ENCODE results near the gene PTAR1. TPM values are rescaled to one million over a fixed set of nuclear protein-coding genes. Genes with fewer than 3 reads are reported as not detected.

Gene PTAR1
- total RNA-seq, 4 donors from 2014 or later: 63.3 to 90.9 (median 68.4) TPM

- Histone ChIP-seq H3K9me3 (peaks cover 0 to 49% (median 11%) of the 10 kb centered on the region in 4 donors), H3K4me1 (no peaks in the 10 kb centered on the region), H3K27ac (no peak overlapping the region), H3K27me3 (no peaks in the 10 kb centered on the region), H3K36me3 (no peaks in the 10 kb centered on the region), H3K4me3 (no peak overlapping the region)
- DNase-seq (ENCODE audit: low spot score in 2 of 2): no peak
- TF ChIP-seq, protein P1, sequence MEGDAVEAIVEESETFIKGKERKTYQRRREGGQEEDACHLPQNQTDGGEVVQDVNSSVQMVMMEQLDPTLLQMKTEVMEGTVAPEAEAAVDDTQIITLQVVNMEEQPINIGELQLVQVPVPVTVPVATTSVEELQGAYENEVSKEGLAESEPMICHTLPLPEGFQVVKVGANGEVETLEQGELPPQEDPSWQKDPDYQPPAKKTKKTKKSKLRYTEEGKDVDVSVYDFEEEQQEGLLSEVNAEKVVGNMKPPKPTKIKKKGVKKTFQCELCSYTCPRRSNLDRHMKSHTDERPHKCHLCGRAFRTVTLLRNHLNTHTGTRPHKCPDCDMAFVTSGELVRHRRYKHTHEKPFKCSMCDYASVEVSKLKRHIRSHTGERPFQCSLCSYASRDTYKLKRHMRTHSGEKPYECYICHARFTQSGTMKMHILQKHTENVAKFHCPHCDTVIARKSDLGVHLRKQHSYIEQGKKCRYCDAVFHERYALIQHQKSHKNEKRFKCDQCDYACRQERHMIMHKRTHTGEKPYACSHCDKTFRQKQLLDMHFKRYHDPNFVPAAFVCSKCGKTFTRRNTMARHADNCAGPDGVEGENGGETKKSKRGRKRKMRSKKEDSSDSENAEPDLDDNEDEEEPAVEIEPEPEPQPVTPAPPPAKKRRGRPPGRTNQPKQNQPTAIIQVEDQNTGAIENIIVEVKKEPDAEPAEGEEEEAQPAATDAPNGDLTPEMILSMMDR (IDR thresholded peaks at IDR 0.05): no peak
- no peak for TF ChIP-seq EP300 (IDR thresholded peaks at IDR 0.05)
- no peak for TF ChIP-seq POLR2A (IDR thresholded peaks at IDR 0.05)
- WGBS, 2 donors: 95 to 98% methylated on average over 2 of the region's 2 CpGs
Observed at GRCh38 chr9:69696802-69697201, 63.0 kb downstream of the PTAR1 start.

DNA sequence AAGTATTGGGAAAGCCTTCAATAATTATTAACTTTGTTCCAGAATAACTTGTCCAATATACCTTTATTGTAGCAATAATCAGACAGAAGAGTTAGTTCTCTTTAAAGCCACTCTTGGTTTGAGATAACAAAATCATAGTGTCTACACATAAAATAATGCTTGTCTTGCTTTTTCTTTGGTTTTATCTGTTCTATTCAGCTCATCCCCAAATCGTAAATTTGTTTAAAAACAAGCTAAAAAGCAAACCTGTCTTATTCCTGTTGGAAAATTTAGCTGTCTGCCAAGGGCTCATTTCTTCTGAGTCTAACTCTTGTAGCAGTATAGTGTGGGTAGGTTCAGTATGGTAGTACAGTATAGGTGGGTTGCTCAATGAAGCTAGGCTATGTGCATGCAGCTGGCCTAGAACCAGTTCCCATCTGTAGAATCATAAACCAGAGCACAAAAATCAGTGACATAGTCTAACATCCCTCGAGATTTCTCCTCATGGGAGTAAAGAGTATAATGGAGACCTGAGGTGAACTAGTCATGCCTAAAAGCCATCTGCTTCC lies 69.7 kb downstream of the PTAR1 start:
- H3K27me3 ChIP-seq: no peaks in the 10 kb centered on the region
- H3K4me3 ChIP-seq: no peak overlapping the region
- TF ChIP-seq EP300 (IDR thresholded peaks at IDR 0.05): no peak
- TF ChIP-seq, protein P1 (IDR thresholded peaks at IDR 0.05): no peak
- no peaks in the 10 kb centered on the region for H3K36me3 ChIP-seq
- WGBS, 2 donors: 80 to 83% methylated on average over 2 of the region's 2 CpGs
- H3K27ac ChIP-seq: no peak overlapping the region
- H3K9me3 ChIP-seq: peaks cover 0 to 6% (median 0%) of the 10 kb centered on the region in 4 donors
- no peaks in the 10 kb centered on the region for H3K4me1 ChIP-seq
- no peak for DNase-seq (ENCODE audit: low spot score in 2 of 2)

DNA sequence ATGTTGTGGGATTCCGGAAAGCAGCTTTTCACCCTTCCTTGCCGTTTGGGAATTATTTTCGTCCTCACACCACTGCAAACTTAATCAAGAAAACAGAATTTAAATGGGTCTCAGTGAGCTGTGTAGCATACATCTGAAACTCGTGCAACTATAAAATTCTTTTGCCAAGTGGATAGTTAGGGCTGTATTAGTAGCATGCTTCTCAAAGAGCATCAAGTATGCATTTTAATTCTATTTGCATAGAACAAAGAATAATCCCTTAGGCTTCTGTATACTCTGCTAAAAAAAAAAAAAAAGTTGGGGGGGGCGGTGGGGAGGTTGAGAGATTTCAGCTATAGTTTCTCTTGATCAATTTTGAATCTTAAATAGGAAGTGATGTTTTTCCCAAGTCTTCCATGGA lies 75.9 kb downstream of the PTAR1 start:
- Histone ChIP-seq H3K4me3 (no peak overlapping the region), H3K27me3 (no peaks in the 10 kb centered on the region), H3K36me3 (no peaks in the 10 kb centered on the region), H3K4me1 (no peaks in the 10 kb centered on the region), H3K9me3 (no peaks in the 10 kb centered on the region), H3K27ac (no peak overlapping the region)
- TF ChIP-seq, protein P1 (IDR thresholded peaks at IDR 0.05): no peak
- TF ChIP-seq EP300 (IDR thresholded peaks at IDR 0.05) (no peak), POLR2A (IDR thresholded peaks at IDR 0.05) (no peak)
- 68 to 74% methylated on average over 5 of the region's 5 CpGs for WGBS, 2 donors
- no peak for DNase-seq (ENCODE audit: low spot score in 2 of 2)

DNA sequence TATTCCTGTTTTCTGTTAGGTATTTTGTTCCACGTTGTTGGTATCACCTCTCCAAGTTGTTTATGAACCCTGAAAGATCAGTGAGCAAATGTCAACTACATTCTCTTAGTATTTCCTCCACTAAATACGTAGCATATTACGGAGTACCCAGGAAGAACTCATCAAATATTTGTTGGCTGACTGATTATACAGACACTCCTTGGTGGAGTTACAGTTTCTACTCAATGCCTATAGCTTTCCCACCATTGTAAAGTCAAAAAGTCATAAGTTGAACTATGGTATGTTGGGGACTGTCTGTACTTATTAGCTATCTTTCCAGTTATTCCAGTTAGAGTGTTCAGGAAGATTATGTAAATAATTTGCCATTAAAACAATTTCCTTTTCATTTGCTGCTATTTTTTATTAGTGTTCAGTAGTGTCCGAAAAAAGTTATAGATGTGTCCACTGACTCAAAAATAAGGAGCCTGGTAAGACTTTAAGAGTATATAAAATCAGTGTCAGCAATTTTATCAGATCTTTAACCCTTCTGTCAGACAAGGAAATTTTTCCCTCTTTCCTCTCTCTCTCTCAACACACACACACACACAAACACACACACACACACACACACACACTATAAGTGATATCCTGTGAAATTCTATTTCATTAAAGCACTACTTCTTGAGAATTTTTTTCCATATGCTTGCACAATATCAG lies 80.8 kb downstream of the PTAR1 start:
- 80 to 83% methylated on average over 4 of the region's 4 CpGs for WGBS, 2 donors
- DNase-seq (ENCODE audit: low spot score in 2 of 2): no peak
- no peaks in the 10 kb centered on the region for H3K4me1 ChIP-seq

DNA sequence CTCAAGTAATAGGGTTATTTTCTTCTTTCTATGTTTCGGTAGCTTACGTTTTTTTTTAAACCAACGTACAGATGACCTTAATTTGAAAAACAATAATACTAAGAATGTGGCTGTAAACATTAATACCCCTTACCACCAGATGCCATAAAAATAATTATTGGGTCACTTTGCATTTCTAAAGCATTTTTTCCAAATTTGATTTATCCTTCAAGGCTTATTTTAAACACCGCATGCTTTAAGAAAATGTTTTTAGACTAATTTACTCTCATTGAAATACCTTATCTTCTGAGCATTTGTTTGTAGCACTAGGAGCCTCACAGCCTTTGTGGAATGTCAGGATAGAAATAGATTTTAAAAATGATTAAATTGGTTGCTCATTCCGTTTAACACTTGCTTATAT lies 81.9 kb downstream of the PTAR1 start:
- no peak for DNase-seq (ENCODE audit: low spot score in 2 of 2)
- Histone ChIP-seq H3K27me3 (no peaks in the 10 kb centered on the region), H3K4me3 (no peak overlapping the region), H3K9me3 (no peaks in the 10 kb centered on the region), H3K4me1 (peaks cover 0 to 9% (median 3%) of the 10 kb centered on the region in 4 donors), H3K36me3 (no peaks in the 10 kb centered on the region), H3K27ac (no peak overlapping the region)
- TF ChIP-seq, protein P1 (IDR thresholded peaks at IDR 0.05): no peak
- TF ChIP-seq POLR2A (IDR thresholded peaks at IDR 0.05): no peak
- no peak for TF ChIP-seq EP300 (IDR thresholded peaks at IDR 0.05)
- WGBS, 2 donors: 78 to 86% methylated on average over 5 of the region's 5 CpGs

More for the DNA sequence above, 80.8 kb downstream of the PTAR1 start:
- Histone ChIP-seq H3K27me3 (no peaks in the 10 kb centered on the region), H3K36me3 (no peaks in the 10 kb centered on the region), H3K27ac (no peak overlapping the region), H3K9me3 (no peaks in the 10 kb centered on the region), H3K4me3 (no peak overlapping the region)
- TF ChIP-seq EP300 (IDR thresholded peaks at IDR 0.05) (no peak), POLR2A (IDR thresholded peaks at IDR 0.05) (no peak)
- TF ChIP-seq, protein P1 (IDR thresholded peaks at IDR 0.05): no peak

Data from tibial nerve (tissue), 4 donors.